A204.1 (cell line): ENCODE data around the gene RNF157.

Experiments
- FAIRE-seq: peaks from 2 replicates; lab custom pipeline; 2012; peaks lifted over from hg19 to GRCh38; lab: Jason Lieb, UNC

RNF157 gene

GRCh38 chr17:76122431-76123190 lies 117.7 kb downstream of the RNF157 start:
- FAIRE-seq, result no peak

DNA sequence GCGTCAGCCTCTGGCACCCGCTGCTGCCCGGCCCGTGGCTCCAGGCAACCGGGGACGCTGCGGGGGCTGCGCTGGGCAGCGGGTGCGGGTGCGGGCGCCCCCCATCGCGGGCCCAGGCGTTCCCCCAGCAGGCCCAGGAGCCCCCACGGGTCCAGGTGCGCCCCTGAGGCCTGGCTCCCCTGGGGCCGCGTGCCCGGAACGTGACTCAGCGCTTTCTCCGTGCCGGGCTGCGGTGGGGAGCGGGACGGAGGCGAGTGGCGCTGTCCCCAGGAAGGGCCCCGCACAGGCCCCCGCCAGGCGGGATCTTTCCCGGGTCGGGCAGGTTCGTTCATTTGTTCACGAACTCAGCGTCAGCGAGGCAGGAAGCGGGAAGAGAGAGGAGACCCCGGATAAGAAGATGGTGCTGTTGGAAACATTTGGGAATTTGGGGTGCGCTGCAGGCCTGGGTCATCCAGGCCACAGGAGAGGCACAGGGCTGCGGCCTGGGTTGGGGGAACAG lies 118.3 kb downstream of the RNF157 start:
- FAIRE-seq, result no peak

DNA sequence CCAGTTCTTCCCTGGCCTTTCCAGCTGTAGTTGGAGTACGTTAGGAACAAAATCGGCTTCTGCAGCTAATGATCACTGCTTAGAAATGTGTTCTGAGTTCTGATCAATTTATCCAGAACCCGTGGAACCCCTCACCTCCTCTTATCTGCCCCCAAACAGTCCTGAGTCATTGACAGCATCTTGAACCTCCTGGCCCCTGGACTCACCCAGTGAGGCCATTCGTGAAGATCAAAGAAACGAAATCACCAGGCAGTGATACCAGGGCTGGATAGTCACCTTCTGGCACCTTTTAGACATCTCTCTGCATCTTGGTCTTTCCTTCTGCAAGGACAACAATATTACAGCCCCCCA lies 119.7 kb downstream of the RNF157 start:
- FAIRE-seq, result no peak

GRCh38 chr17:76119409-76120371 lies 120.6 kb downstream of the RNF157 start:
- FAIRE-seq, result no peak

DNA sequence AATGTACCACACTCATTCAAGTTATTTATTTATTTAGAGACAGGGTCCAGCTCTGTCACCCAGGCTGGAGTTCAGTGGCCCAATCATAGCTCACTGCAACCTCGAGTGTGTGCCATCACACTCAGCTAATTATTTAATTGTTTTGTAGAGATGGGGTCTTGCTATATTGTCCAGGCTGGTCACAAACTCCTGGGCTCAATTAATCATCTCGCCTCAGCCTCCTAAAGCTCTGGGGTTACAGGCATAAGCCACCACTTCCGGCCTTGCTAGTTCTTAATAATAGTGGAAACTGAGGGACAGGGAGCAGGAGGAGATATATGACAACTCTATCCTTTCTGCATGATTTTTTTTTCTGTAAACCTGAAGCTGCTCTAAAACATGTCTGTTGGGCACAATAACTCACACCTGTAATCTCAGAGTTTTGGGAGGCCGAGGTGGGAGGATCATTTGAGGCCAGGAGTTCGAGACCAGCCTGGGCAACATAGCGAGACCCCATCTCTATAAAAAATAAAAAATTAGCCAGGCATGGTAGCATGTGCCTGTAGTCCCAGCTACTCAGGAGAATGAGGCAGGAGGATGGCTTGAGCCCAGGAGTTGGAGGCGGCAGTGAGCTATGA lies 125.0 kb downstream of the RNF157 start:
- FAIRE-seq, result no peak

DNA sequence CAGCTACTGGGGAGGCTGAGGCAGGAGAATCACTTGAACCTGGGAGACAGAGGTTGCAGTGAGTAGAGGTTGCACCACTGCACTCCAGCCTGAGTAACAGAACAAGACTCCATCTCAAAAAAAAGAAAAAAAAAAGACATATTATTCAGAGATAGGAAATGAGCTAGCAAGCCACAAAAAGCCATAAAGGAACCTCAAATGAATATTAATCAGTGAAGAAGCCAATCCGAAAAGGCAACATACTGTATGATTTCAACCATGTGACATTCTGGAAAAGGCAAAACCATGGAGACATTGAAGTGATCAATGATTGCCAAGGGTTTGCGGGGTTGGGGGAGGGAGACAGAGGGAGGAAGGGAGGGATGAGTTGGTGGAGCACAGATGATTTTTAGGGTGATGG lies 128.3 kb downstream of the RNF157 start:
- FAIRE-seq, result no peak

GRCh38 chr17:76107509-76107908 lies 132.8 kb downstream of the RNF157 start:
- FAIRE-seq, result no peak

- FAIRE-seq, result no peak
Observed at GRCh38 chr17:76106703-76107102, 133.6 kb downstream of the RNF157 start.

DNA sequence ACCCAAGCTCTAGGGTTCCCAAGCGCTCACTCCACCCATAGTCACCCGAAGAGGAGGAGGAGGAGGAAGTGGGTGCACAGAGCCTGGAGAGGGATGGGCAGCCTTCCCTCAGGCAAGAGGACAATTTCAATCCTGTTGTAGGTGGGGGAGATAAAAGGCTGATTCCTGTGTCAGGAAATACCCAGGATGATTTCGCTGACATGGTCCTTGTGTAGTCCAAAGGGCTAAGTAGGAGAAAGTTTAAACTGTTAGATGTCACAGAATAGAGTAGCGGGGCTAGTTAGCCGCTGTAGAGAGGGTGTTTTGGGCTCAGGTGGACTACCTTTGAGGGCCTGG lies 135.4 kb downstream of the RNF157 start:
- FAIRE-seq, result no peak

DNA sequence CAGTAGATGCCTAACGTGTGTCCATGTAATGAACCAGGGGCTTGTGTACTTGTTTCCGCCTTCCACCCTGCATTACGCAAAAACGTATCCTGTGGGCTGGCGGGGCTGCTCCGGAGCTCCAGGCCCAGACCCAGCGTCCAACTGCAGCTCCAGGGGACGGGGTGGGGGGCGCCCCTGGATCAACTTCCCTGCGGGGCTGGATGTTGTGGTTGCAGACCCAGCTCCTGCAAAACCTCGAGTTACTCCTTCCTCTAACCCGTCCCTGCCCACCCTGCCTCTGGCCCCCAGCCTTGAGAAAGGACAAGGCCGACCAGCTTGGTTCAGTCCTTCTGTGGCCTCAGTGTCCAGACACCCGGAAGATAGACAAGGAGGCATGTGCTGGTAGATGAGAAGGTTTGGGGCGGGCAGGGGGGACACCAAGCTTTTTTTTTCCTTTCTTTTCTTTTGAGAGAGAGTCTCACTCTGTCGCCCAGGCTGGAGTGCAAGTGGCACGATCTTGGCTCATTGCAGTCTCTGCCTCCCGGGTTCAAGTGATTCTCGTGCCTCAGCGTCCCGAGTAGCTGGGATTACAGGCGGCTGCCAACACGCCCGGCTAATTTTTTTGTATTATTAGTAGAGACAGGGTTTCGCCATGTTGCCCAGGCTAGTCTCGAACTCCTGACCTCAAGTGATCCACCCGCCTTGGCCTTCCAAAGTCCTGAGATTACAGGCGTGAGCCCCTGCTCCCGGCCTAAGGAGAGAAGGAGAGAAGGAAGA lies 136.0 kb downstream of the RNF157 start:
- FAIRE-seq, result no peak

DNA sequence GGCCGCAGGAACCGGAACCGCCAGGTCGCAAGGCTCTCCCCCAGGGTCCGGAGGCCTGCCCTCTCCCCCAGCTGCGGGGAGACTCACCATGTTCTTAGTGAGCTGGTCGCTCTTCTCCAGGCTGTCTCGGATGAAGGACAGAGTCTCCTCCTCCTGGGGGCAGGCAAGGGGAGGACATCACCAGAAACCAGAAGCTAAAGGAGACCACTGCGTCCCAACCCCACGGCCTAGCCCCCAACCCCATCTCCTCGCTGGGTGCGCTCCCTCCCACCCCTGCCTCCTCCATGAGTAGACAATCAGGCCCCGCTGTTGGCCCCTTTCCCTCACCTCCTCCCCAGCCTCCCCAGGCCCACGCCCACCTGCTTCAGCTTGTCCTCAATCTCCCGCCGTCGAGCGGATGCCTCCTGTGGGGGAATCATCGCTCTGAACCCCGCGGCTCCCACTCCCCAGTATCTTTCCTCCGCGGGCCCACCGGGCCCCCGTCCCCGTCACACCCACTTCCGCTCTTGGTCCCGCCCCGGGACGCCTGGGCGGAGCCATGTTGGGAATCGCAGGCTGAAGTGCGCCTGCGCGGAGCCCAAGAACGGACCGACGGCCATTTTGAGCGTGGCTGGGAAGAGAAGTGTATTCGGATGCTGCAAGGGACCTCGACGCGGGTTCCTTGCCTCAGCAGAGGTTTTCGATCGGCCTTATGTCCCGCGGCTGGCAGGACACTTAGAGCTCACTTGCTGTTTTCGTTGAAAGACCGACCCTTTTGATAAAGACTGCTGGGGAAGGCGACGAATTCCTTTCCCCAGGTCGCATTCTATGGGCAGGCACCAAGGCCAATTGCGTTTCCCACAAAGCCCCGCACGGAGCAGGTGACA lies 136.8 kb downstream of the RNF157 start, which contains the start of gene EXOC7:
EXOC7 (minus strand) TSS at position 514 of the 866 bp plus-strand sequence; CDS start at position 419, 95 bp downstream.
- FAIRE-seq, result no peak

- FAIRE-seq, result no peak
Observed at GRCh38 chr17:76102944-76103273, 137.4 kb downstream of the RNF157 start.

- FAIRE-seq, result no peak
Observed at GRCh38 chr17:76097716-76098295, 142.5 kb downstream of the RNF157 start.

DNA sequence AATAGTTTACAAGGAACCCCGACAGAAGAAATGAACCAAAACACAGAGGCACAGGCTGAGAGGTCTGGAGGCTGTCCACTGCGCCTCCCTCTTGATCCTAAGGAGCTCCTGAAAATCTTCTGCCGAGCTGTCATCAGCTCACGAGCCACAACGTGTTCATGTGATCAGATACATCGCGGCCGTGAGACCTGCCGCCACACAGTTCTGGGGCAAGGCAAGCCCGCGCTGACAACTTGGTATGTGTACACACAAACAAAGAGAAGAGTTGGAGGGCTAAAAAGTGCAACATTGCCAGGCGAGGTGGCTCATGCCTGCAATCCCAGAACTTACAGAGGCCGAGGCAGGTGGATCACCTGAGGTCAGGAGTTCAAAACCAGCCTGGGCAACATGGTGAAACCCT lies 144.3 kb downstream of the RNF157 start:
- FAIRE-seq, result no peak

DNA sequence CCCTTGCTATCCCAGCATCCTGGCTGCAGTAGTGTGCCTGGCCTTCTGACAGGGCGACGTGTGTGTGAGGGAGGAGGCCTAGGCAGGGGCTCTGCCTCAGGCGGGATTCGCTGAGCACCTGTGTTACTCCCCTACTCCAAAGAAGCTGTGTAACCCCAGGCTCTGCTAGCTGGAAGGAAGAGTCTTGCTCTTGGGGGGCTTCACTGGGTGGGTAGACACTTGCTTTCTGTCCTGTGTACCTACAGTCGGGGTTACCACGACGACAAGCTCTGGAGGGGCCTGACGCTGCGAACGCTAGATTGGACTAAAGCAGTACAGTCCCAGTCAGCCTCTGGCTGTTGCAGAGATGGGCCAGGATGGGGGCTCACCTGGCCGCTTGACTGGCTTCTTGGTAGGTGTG lies 146.2 kb downstream of the RNF157 start:
- no peak for FAIRE-seq

DNA sequence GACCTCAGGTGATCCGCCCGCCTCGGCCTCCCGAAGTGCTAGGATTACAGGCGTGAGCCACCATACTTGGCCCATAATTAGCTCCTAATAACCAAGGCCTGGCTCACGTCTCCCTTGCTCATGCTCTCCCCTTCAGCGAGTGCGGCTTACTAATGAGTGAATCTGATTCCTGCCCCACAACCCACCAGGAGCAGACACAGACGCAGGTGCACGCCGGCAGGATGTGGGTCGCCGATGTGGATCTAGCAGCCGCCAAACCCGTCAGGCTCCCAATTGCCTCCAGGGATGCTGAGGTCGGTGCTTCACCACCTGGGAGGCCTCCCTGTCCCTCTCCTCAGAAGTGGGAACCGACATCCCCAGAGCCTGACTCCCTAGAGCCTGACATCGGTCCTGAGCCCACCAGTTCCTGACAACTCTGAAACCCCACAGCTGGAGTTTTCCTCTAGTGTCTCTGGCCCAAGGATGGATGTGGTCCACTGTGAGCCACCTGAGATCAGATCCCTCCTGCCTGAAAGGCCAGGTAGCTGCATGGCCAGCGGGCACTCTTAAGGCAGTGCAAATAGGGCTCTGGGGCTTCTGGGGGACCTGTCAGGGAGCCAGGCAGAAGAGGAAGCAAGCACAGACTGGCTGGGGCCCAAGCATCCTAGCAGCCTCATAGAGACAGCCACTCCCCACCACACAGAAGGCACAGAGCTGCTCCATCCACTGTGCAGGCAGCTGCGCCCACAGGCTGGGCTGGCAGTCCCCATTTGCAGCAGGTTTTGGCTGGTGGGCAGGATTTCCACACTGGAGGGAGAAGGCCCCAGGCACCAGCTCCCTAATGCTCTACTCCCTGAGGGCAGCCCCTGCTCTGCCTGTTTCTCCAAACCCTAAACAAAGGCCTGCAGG lies 147.5 kb downstream of the RNF157 start:
- no peak for FAIRE-seq
